IMR-90 (cell line): ENCODE measurements around the gene KLHL40. TPM values are rescaled to one million over a fixed set of nuclear protein-coding genes. Genes with fewer than 3 reads are reported as not detected.

Experiments
- ATAC-seq: fragments of 200-7000 bp; cut with Tn5 transposase; 2 replicates; pipeline ENCODE4 v1.9.1; 2020; ENCODE audit warnings: low read depth, mild to moderate bottlenecking, moderate library complexity
- BruUV-seq: library from RNA; stranded (reverse); fragments of 400-500 nt; replicated peaks from 2 replicates; lab custom pipeline; 2021; lab: Mats Ljungman, UMichigan
- CTCF ChIA-PET: fragments of 300-600 bp; formaldehyde crosslinking; extraction: SDS; loops from one replicate; lab custom pipeline; 2021; ENCODE audit warnings: antibody characterized with exemption; lab: Yijun Ruan, JAX
- POLR2A ChIA-PET: fragments of 300-600 bp; sonication (Branson Sonifier 250); formaldehyde crosslinking; loops from one replicate; lab custom pipeline; 2022; ENCODE audit warnings: antibody characterized with exemption; ENCODE audit not compliant: unreplicated experiment; lab: Charles Lee
- DNase-seq: peaks from one replicate; pipeline ENCODE4 v3.0.0; 2013
- H2AFZ ChIP-seq: replicated peaks from 2 replicates; pipeline ENCODE3; 2013; ENCODE audit warnings: low read length, mild to moderate bottlenecking; ENCODE audit not compliant: poor library complexity
- H2AK5ac ChIP-seq: 2 replicates; pipeline ENCODE4 v1.6.1; 2013; ENCODE audit warnings: low read depth, low read length, inconsistent platforms
- H2AK9ac ChIP-seq: replicated peaks from 2 replicates; pipeline ENCODE3; 2013; ENCODE audit warnings: mild to moderate bottlenecking, low read depth, low read length, moderate library complexity; ENCODE audit not compliant: poor library complexity
- H2BK120ac ChIP-seq: 2 replicates; pipeline ENCODE4 v1.6.1; 2013; ENCODE audit warnings: low read depth, low read length, inconsistent platforms
- H2BK15ac ChIP-seq: 3 replicates; pipeline ENCODE4 v1.6.1; 2013; ENCODE audit warnings: low read depth, low read length, inconsistent platforms
- H2BK20ac ChIP-seq: 2 replicates; pipeline ENCODE4 v1.6.1; 2013; ENCODE audit warnings: low read depth, mild to moderate bottlenecking, inconsistent platforms, low read length, moderate library complexity
- H2BK5ac ChIP-seq: 2 replicates; pipeline ENCODE4 v1.6.1; 2013; ENCODE audit warnings: mild to moderate bottlenecking, low read depth, low read length, inconsistent platforms; ENCODE audit not compliant: poor library complexity, severe bottlenecking
- H3K14ac ChIP-seq: replicated peaks from 2 replicates; pipeline ENCODE4 v1.6.1; 2013; ENCODE audit warnings: low read depth, low read length, inconsistent platforms
- H3K18ac ChIP-seq: 2 replicates; pipeline ENCODE4 v1.6.1; 2013; ENCODE audit warnings: low read depth, low read length, control low read depth
- H3K23ac ChIP-seq: 2 replicates; pipeline ENCODE4 v1.6.1; 2013; ENCODE audit warnings: low read depth, low read length, inconsistent platforms
- H3K27ac ChIP-seq: 2 replicates; pipeline ENCODE4 v1.5.1; 2013; ENCODE audit warnings: mild to moderate bottlenecking, control low read depth, low read length; ENCODE audit not compliant: insufficient read depth
- H3K27me3 ChIP-seq: 2 replicates; pipeline ENCODE4 v1.6.1; 2013; ENCODE audit warnings: low read length; ENCODE audit not compliant: control insufficient read depth, insufficient read depth
- H3K36me3 ChIP-seq: 2 replicates; pipeline ENCODE4 v1.6.1; 2013; ENCODE audit warnings: low read length, mixed read lengths; ENCODE audit not compliant: control insufficient read depth, insufficient read depth
- H3K4ac ChIP-seq: 2 replicates; pipeline ENCODE4 v1.6.1; 2013; ENCODE audit warnings: low read depth, low read length, inconsistent platforms
- H3K4me1 ChIP-seq: 2 replicates; pipeline ENCODE4 v1.6.1; 2013; ENCODE audit warnings: low read length, mixed read lengths; ENCODE audit not compliant: control insufficient read depth, insufficient read depth
- H3K4me2 ChIP-seq: 2 replicates; pipeline ENCODE4 v1.6.1; 2013; ENCODE audit warnings: low read depth, mild to moderate bottlenecking, control low read depth, low read length, moderate library complexity
- H3K4me3 ChIP-seq: 2 replicates; pipeline ENCODE4 v1.5.1; 2013; ENCODE audit warnings: low read depth, mild to moderate bottlenecking, control low read depth, low read length, moderate library complexity; ENCODE audit not compliant: insufficient read depth
- H3K56ac ChIP-seq: 2 replicates; pipeline ENCODE4 v1.6.1; 2013; ENCODE audit warnings: low read length, inconsistent platforms; ENCODE audit not compliant: insufficient read depth; ENCODE audit errors: extremely low read depth
- H3K79me1 ChIP-seq, 2 experiments: 2 replicates each; pipeline ENCODE4 v1.6.1; 2013; ENCODE audit warnings: low read length in 2 of 2, inconsistent platforms in 1 of 2, low read depth in 1 of 2
- H3K9ac ChIP-seq: 2 replicates; pipeline ENCODE4 v1.6.1; 2013; ENCODE audit warnings: low read depth, low read length, control low read depth
- H3K9me1 ChIP-seq: 2 replicates; pipeline ENCODE4 v1.6.1; 2013; ENCODE audit warnings: low read length, inconsistent platforms; ENCODE audit not compliant: insufficient read depth
- H3K9me3 ChIP-seq: 2 replicates; pipeline ENCODE4 v1.6.1; 2013; ENCODE audit warnings: low read length; ENCODE audit not compliant: control insufficient read depth, insufficient read depth
- H4K20me1 ChIP-seq: 2 replicates; pipeline ENCODE4 v1.6.1; 2013; ENCODE audit warnings: low read length, inconsistent platforms; ENCODE audit not compliant: insufficient read depth
- H4K5ac ChIP-seq: 2 replicates; pipeline ENCODE4 v1.6.1; 2013; ENCODE audit warnings: mild to moderate bottlenecking, low read depth, low read length, control low read depth
- H4K8ac ChIP-seq, 2 experiments: 2 replicates each; pipeline ENCODE4 v1.6.1; 2013; ENCODE audit warnings: low read depth in 2 of 2, low read length in 2 of 2, control low read depth in 1 of 2, inconsistent platforms in 1 of 2
- H4K91ac ChIP-seq: 2 replicates; pipeline ENCODE4 v1.6.1; 2013; ENCODE audit warnings: low read depth, low read length, inconsistent platforms; ENCODE audit not compliant: insufficient read depth
- MAFK ChIP-seq: IDR thresholded peaks from 2 replicates; pipeline ENCODE4 v1.6.1; 2012; ENCODE audit warnings: low read depth, low read length, improper control_type of control experiment
- RAD21 ChIP-seq: IDR thresholded peaks from 2 replicates; pipeline ENCODE4 v1.6.1; 2012; ENCODE audit warnings: low read length, improper control_type of control experiment
- SMC3 ChIP-seq: fragments of 150-350 bp; IDR thresholded peaks from 2 replicates; pipeline ENCODE4 v1.6.1; 2016; ENCODE audit warnings: low read depth, mild to moderate bottlenecking, antibody characterized with exemption, low read length, moderate library complexity
- WGBS, 2 experiments: methylation state at CpG; one replicate each; pipeline versions ENCODE4 v1.1.5 to v1.1.7; 2013; ENCODE audit warnings: missing lambda C conversion rate in 2 of 2; ENCODE audit not compliant: insufficient read length in 1 of 2; ENCODE audit errors: extremely low coverage in 2 of 2; 5-methylcytosine and 5-hydroxymethylcytosine counted together
- dilution Hi-C: fragments of 300-500 bp; cut with HindIII; formaldehyde crosslinking; loops from one replicate; pipeline ENCODE4 v1.14.3; 2018; ENCODE audit warnings: low sequenced_read_pairs; ENCODE audit not compliant: unreplicated experiment
- in situ Hi-C: fragments of 300-500 bp; cut with MboI; formaldehyde crosslinking; loops from 3 replicates; pipeline ENCODE4 v1.14.3; 2019; ENCODE audit warnings: low sequenced_read_pairs, inconsistent platforms, mixed read lengths
- intact Hi-C: fragments of 100-400 bp; cut with micrococcal nuclease; formaldehyde crosslinking; loops from 2 replicates; pipeline ENCODE4 v1.10.0; 2022
- polyA plus RNA-seq, 3 experiments: library from polyadenylated mRNA; depleted of rRNA; stranded (reverse); fragments of >200 nt; gene quantifications; 2 replicates each; pipeline ENCODE4 v1.2.3, GENCODE V29; 2012; ENCODE audit warnings: low replicate concordance in 1 of 3
- total RNA-seq: library from RNA; depleted of rRNA; stranded (reverse); fragments of >200 nt; gene quantifications from 2 replicates; pipeline ENCODE4 v1.2.3, GENCODE V29; 2012
- TF ChIP-seq, protein P1 (sequence below): fragments of 150-350 bp; IDR thresholded peaks from 2 replicates; pipeline ENCODE4 v1.6.1; 2016; ENCODE audit warnings: low read depth, mild to moderate bottlenecking, low read length, moderate library complexity, borderline replicate concordance
- TF ChIP-seq, protein P2 (sequence below): fragments of 150-350 bp; IDR thresholded peaks from 2 replicates; pipeline ENCODE4 v1.6.1; 2017; ENCODE audit warnings: mild to moderate bottlenecking, antibody characterized with exemption, low read length, low read depth

KLHL40 gene
- total and polyA plus RNA-seq, 2 of the 4 experiments (the other 2 are of a cell fraction): not detected

DNA sequence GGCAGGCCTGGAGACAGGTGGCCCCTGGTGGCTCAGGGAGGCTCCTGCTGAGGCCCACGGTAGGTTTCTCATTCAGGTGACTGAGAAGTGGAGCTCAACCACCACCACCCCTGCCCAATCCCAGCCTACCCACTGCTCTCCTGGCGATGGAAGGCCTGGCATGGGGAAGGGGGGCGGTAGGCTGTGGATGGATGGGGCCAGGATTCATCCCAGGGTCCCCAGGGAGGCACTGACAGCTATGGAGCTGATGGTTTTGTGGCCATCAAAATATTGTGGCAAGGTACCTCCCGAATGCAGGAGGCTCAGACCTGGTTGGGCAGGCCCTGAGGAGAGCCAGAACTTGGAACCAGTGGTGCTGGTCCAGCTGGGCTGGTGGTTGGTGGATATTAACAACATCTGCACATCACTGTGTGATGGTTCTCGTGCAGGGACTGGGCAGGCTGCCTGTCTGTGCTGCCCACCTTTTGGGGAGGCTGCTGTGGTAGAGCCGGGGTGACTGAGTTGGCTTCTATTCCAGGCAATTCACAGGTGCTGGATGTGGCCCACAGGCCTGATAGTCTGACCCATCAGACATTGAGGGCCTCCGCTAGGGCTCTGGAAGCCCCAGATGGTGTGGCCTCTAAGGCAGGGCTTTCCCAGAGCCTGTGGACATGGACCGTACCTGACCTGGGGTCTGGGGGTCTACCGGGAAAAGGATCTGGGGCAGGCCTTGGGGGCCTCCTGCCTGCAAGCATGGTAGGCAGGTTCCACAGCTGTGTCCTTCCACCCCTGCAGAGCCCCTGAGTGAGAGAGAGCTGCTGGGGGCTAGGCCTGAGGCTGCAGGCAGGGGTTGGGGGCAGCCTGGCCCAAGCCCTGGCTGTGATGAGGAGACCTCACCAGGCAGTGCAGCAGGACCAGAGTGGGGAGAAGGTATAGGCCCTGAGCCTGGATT is 28.4 kb upstream of the KLHL40 start (continued):
- TF ChIP-seq, protein P1, sequence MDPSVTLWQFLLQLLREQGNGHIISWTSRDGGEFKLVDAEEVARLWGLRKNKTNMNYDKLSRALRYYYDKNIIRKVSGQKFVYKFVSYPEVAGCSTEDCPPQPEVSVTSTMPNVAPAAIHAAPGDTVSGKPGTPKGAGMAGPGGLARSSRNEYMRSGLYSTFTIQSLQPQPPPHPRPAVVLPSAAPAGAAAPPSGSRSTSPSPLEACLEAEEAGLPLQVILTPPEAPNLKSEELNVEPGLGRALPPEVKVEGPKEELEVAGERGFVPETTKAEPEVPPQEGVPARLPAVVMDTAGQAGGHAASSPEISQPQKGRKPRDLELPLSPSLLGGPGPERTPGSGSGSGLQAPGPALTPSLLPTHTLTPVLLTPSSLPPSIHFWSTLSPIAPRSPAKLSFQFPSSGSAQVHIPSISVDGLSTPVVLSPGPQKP: no peak
- TF ChIP-seq RAD21: no peak

DNA sequence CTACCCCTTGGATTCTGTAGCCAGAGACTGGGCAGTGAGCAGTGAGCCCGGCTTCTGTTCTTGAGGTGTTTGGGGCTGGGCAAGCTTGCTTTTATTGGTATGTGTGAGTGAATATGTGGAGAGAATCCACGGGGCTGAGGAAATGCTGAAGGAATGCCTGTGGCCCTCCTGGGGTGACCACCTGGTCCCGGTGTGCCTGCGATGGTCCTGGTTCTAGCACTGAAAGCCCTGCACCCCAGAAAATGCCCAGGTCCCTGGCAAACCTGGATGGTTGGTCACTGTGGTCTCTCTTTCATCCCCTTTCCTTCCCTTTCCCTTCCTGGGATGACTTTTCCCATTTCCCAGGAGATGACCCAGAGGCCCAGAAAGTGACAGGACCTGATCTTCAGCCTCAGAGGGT is 27.7 kb upstream of the KLHL40 start:
- Histone ChIP-seq H3K18ac (no peak overlapping the region), H3K56ac (no peak overlapping the region), H3K4ac (no peak overlapping the region), H3K9me3 (no peaks in the 10 kb centered on the region), H2BK120ac (no peak overlapping the region), H2BK5ac (no peak overlapping the region), H4K5ac (no peak overlapping the region), H3K4me3 (no peak overlapping the region), H2BK20ac (no peak overlapping the region), H3K9ac (no peak overlapping the region), H2AK5ac (no peak overlapping the region), H4K8ac (no peak overlapping the region), H3K4me2 (no peak overlapping the region), H4K20me1 (peaks cover 30% of the 10 kb centered on the region), H3K27ac (no peak overlapping the region), H3K27me3 (no peaks in the 10 kb centered on the region), H2AK9ac (no peak overlapping the region), H3K36me3 (peaks cover 21% of the 10 kb centered on the region; the same call in 1 of the 2 replicates), H2BK15ac (no peak overlapping the region), H3K14ac (no peak overlapping the region), H3K4me1 (peaks cover 19% of the 10 kb centered on the region), H3K23ac (no peak overlapping the region), H3K9me1 (peaks cover 31% of the 10 kb centered on the region), H2AFZ (no peak overlapping the region), H4K91ac (no peak overlapping the region), H3K79me1 (peaks cover 18 to 59% of the 10 kb centered on the region in 2 experiments)
- in situ Hi-C loops: no loop called here
- dilution Hi-C loops: no loop called here
- 60% methylated on average over 1 of the region's 4 CpGs; no CpG with 5 or more reads in 1 of the 2 experiments for WGBS, 2 experiments
- BruUV-seq: no TSS peak
- no peak for TF ChIP-seq MAFK
- TF ChIP-seq SMC3: no peak
- TF ChIP-seq, protein P1: no peak
- TF ChIP-seq, protein P2, sequence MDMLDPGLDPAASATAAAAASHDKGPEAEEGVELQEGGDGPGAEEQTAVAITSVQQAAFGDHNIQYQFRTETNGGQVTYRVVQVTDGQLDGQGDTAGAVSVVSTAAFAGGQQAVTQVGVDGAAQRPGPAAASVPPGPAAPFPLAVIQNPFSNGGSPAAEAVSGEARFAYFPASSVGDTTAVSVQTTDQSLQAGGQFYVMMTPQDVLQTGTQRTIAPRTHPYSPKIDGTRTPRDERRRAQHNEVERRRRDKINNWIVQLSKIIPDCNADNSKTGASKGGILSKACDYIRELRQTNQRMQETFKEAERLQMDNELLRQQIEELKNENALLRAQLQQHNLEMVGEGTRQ: no peak
- POLR2A ChIA-PET: no interaction called here
- CTCF ChIA-PET: no interaction called here
- DNase-seq (no peak), ATAC-seq (no peak)
- intact Hi-C loops: loop anchor here (5.0 kb wide), 1 partner anchor 565 kb away; the partner anchor contains the start of gene TRAK1
